ENCODE data around the gene RASA3.

DNA sequence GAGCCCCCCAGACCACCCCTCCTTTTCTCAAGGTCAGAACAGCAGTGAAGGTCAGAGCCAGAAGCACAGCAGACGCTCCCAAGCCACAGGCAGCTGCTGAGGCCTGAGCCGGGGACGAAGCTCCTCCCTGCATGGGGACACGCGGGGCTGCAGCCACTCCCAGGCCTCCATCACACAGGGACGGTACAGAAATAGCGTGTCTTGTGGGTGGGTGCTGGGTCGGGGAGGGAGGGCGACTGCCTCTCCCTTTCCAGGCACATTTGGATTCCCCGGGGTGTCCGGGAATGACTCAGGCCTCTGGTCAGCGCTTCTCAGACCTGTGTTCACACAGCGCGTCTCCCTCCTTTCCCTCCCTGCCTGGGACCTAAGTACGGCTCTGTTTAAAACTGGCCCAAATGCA, 33.2 kb downstream of the RASA3 start:
- TF ChIP-seq, protein P1, sequence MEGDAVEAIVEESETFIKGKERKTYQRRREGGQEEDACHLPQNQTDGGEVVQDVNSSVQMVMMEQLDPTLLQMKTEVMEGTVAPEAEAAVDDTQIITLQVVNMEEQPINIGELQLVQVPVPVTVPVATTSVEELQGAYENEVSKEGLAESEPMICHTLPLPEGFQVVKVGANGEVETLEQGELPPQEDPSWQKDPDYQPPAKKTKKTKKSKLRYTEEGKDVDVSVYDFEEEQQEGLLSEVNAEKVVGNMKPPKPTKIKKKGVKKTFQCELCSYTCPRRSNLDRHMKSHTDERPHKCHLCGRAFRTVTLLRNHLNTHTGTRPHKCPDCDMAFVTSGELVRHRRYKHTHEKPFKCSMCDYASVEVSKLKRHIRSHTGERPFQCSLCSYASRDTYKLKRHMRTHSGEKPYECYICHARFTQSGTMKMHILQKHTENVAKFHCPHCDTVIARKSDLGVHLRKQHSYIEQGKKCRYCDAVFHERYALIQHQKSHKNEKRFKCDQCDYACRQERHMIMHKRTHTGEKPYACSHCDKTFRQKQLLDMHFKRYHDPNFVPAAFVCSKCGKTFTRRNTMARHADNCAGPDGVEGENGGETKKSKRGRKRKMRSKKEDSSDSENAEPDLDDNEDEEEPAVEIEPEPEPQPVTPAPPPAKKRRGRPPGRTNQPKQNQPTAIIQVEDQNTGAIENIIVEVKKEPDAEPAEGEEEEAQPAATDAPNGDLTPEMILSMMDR (IDR thresholded peaks at IDR 0.05), result no peak
- TF ChIP-seq POLR2A (IDR thresholded peaks at IDR 0.05), result no peak

Data from right lobe of liver (tissue), 4 donors.